KMS-11 (cell line): ENCODE results near the gene ASB4.
A peak's percentile ranks its signal among the peaks of the same experiment; 100 is the strongest.
"Not testable (repeated sequence)": the region's sequence is repeated elsewhere in the genome, so short reads cannot be mapped to it uniquely, and the experiment has no call there.

Experiments used
- H2AFZ ChIP-seq: fragments of 200-600 bp; sonication (generic); 2 replicates; pipeline ENCODE4 v1.6.1; 2016; ENCODE audit warnings: antibody characterized with exemption, mixed run types, low read depth
- H3K27ac ChIP-seq: fragments of 200-600 bp; sonication (generic); 2 replicates; pipeline ENCODE4 v1.6.1; 2016; ENCODE audit warnings: mild to moderate bottlenecking, mixed run types
- H3K27me3 ChIP-seq: fragments of 200-600 bp; sonication (generic); 2 replicates; pipeline ENCODE4 v1.6.1; 2017; ENCODE audit warnings: mild to moderate bottlenecking, low read depth, mixed run types, moderate library complexity; ENCODE audit not compliant: insufficient read depth
- H3K36me3 ChIP-seq: fragments of 200-600 bp; sonication (generic); 2 replicates; pipeline ENCODE4 v1.6.1; 2017; ENCODE audit warnings: mild to moderate bottlenecking, mixed run types; ENCODE audit not compliant: insufficient read depth
- H3K4me1 ChIP-seq: fragments of 200-600 bp; sonication (generic); 2 replicates; pipeline ENCODE4 v1.6.1; 2016; ENCODE audit warnings: mild to moderate bottlenecking, low read depth, mixed run types; ENCODE audit not compliant: poor library complexity, severe bottlenecking
- H3K4me2 ChIP-seq: fragments of 200-600 bp; sonication (generic); 2 replicates; pipeline ENCODE4 v1.7.0; 2016; ENCODE audit warnings: mild to moderate bottlenecking, mixed run types
- H3K4me3 ChIP-seq: fragments of 200-600 bp; sonication (generic); IDR thresholded peaks from 2 replicates; pipeline ENCODE4 v1.6.1; 2017; ENCODE audit warnings: low read depth, low read length, mixed read lengths; ENCODE audit not compliant: insufficient read depth
- H3K79me2 ChIP-seq: fragments of 200-600 bp; sonication (generic); 2 replicates; pipeline ENCODE4 v1.6.1; 2016; ENCODE audit warnings: low read depth, mixed run types; ENCODE audit not compliant: insufficient read depth
- H3K9ac ChIP-seq: fragments of 200-600 bp; sonication (generic); 2 replicates; pipeline ENCODE4 v1.6.1; 2016; ENCODE audit warnings: mild to moderate bottlenecking, mixed run types
- H4K20me1 ChIP-seq: fragments of 200-600 bp; sonication (generic); 2 replicates; pipeline ENCODE4 v1.6.1; 2016; ENCODE audit warnings: mild to moderate bottlenecking, mixed run types; ENCODE audit not compliant: insufficient read depth
- CTCF ChIP-seq: fragments of 200-600 bp; sonication (generic); conservative IDR thresholded peaks from 2 replicates; pipeline ENCODE4 v1.6.1; 2017; ENCODE audit warnings: low read depth, mild to moderate bottlenecking, antibody characterized with exemption, low read length, moderate library complexity, mixed read lengths

Gene ASB4

DNA sequence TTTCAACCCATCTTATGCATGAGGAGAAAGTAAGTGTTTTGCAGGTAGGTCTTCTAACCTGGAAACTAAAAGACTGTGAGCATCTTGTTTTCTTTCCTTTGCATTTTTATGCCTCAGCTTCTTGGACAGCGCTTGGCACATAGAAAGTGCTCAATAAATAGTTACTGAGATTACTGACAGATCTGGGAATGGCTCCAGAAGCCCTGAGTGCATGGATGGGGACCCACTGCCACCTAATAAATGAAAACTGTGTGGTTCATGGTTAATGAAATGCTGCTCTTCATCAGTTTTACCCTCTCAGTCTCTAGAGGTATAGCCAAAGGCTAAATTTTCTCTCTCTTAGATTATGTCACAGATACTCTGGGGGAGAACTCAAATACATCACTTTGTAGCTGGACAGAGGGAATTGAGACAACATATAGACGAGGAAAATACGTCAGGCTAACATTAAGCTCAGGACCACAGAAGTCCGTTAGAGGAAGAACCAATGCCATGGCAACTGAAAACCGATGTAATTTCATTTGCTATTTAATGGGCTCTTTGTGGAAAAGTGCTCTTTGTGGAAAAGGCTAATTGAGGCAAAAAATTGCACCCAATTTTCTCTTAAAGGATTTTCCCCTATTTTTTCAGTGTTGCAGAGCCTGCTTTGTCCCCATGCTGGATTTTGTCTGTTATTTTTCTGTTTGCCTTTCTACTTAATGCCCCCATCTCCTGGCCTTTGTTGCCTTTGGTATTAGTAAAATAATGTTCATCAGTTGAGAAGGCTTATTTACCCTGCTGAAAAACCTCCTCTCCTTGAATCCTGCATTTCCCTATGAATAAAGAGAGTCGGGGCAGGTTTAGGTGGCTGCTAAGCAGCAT lies 17.8 kb downstream of the ASB4 start:
- no peak overlapping the region for H3K27ac ChIP-seq
- H3K4me1 ChIP-seq = peaks cover 42% of the 10 kb centered on the region
- H3K9ac ChIP-seq = no peak overlapping the region
- H4K20me1 ChIP-seq = no peaks in the 10 kb centered on the region
- no peak overlapping the region for H2AFZ ChIP-seq
- no peak overlapping the region for H3K4me3 ChIP-seq
- H3K4me2 ChIP-seq = no peak overlapping the region
- no peaks in the 10 kb centered on the region for H3K79me2 ChIP-seq
- TF ChIP-seq CTCF = no peak
- no peaks in the 10 kb centered on the region for H3K36me3 ChIP-seq
- no peaks in the 10 kb centered on the region for H3K27me3 ChIP-seq

DNA sequence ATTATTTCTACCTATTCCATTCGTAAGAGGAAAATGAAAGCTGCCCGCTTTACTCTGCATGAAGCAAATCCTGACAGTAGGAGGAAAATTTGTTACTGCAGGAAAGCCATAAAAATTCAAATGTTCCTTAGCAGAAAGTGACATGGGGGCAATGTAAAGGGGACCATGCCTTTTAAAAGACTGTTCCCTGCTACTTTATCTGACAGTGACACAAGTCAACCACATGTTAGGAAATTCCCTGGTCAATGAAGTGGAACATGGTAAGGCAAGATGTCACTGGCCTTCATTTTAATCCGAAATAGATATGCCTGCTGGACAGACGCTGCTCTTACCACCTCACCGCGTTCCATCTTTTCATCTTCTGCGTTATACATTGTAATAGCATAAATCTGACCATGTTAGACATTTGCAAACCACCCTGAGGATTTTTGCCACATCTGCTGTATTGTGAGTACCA lies 18.4 kb downstream of the ASB4 start:
- not testable (repeated sequence) for H3K27me3 ChIP-seq, H3K79me2 ChIP-seq, H3K9ac ChIP-seq, H3K4me2 ChIP-seq, H2AFZ ChIP-seq, H4K20me1 ChIP-seq, H3K27ac ChIP-seq, H3K36me3 ChIP-seq, H3K4me3 ChIP-seq
- H3K4me1 ChIP-seq = peaks cover 42% of the 10 kb centered on the region

GRCh38 chr7:95508780-95509179 lies 23.0 kb downstream of the ASB4 start:
- Histone ChIP-seq H3K36me3 (no peaks in the 10 kb centered on the region), H3K4me3 (no peak overlapping the region), H3K4me1 (peaks cover 16% of the 10 kb centered on the region), H2AFZ (no peak overlapping the region), H3K4me2 (no peak overlapping the region), H3K27ac (no peak overlapping the region), H3K27me3 (no peaks in the 10 kb centered on the region), H4K20me1 (no peaks in the 10 kb centered on the region), H3K9ac (no peak overlapping the region), H3K79me2 (no peaks in the 10 kb centered on the region)
- TF ChIP-seq CTCF = no peak

GRCh38 chr7:95509199-95509598 lies 23.5 kb downstream of the ASB4 start:
- no peak overlapping the region for H3K27ac ChIP-seq
- no peaks in the 10 kb centered on the region for H4K20me1 ChIP-seq
- no peak overlapping the region for H3K4me3 ChIP-seq
- no peaks in the 10 kb centered on the region for H3K79me2 ChIP-seq
- H3K36me3 ChIP-seq = no peaks in the 10 kb centered on the region
- no peak overlapping the region for H3K9ac ChIP-seq
- H3K27me3 ChIP-seq = no peaks in the 10 kb centered on the region
- no peak overlapping the region for H3K4me2 ChIP-seq
- no peak overlapping the region for H2AFZ ChIP-seq
- peaks cover 11% of the 10 kb centered on the region for H3K4me1 ChIP-seq
- TF ChIP-seq CTCF = no peak

DNA sequence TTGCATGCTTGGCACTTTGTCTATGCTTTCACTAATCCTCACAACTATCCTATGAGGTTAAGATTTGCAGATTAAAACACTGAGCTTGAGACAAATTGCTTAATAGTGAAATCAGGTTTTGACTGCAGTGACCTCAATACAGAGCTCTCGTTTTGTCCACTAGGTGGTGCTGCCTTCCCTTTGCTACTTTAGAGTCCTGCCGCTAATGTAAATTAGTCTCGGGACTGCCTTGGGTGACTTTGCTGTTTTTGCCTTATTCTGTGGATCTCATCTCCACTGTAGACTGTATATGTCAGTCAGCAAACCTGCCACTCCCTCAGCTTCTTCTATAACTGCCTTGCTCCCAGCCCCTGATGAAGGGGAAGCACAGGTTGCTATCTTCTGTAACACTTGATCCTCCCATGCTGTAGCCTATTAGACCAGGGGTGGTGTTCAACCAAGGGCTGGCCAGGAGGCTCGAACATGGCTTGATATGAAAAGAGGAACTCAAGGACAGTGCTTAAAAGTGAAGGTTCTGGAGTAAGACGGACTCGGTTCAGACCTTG lies 26.0 kb downstream of the ASB4 start:
- H3K9ac ChIP-seq = no peak overlapping the region
- H3K79me2 ChIP-seq = no peaks in the 10 kb centered on the region
- no peaks in the 10 kb centered on the region for H3K36me3 ChIP-seq
- peak; percentile 97 for TF ChIP-seq CTCF
- peak overlapping the region; percentile 64 for H3K4me2 ChIP-seq
- H4K20me1 ChIP-seq = no peaks in the 10 kb centered on the region
- H3K27ac ChIP-seq = no peak overlapping the region
- no peak overlapping the region for H3K4me3 ChIP-seq
- peak overlapping the region; percentile 73 for H2AFZ ChIP-seq
- peaks cover 7% of the 10 kb centered on the region for H3K4me1 ChIP-seq
- H3K27me3 ChIP-seq = no peaks in the 10 kb centered on the region
